T-helper 1 cell (primary cell): ENCODE results near the gene CCSER1.
"Not testable (repeated sequence)": the region's sequence is repeated elsewhere in the genome, so short reads cannot be mapped to it uniquely, and the experiment has no call there.

Experiments
- DNase-seq, 5 donors: peaks; one replicate each; pipeline ENCODE4 v3.0.0-alpha.2; 2012 to 2020

CCSER1 gene

GRCh38 chr4:90844241-90844640, 717.0 kb downstream of the CCSER1 start:
- DNase-seq, result no peak

- DNase-seq, result no peak
Observed at GRCh38 chr4:90845777-90846176, 718.6 kb downstream of the CCSER1 start.

GRCh38 chr4:90852237-90852636, 725.0 kb downstream of the CCSER1 start:
- DNase-seq, result no peak

- no peak for DNase-seq
Observed at GRCh38 chr4:90855111-90855510, 727.9 kb downstream of the CCSER1 start.

- DNase-seq, result no peak
Observed at GRCh38 chr4:90857081-90857820, 730.1 kb downstream of the CCSER1 start.

GRCh38 chr4:90875791-90876190, 748.6 kb downstream of the CCSER1 start:
- DNase-seq, result no peak

GRCh38 chr4:90876296-90876695, 749.1 kb downstream of the CCSER1 start:
- DNase-seq, result no peak

GRCh38 chr4:90883519-90883918, 756.3 kb downstream of the CCSER1 start:
- DNase-seq, result no peak

GRCh38 chr4:90888571-90888970, 761.4 kb downstream of the CCSER1 start:
- no peak for DNase-seq

- no peak for DNase-seq
Observed at GRCh38 chr4:90889171-90889570, 762.0 kb downstream of the CCSER1 start.

- DNase-seq, result not testable (repeated sequence)
Observed at GRCh38 chr4:90903413-90903812, 776.2 kb downstream of the CCSER1 start.

GRCh38 chr4:90904021-90904420, 776.8 kb downstream of the CCSER1 start:
- no peak for DNase-seq

GRCh38 chr4:90906239-90906638, 779.0 kb downstream of the CCSER1 start:
- no peak for DNase-seq

- DNase-seq, result not testable (repeated sequence)
Observed at GRCh38 chr4:90911724-90912434, 784.7 kb downstream of the CCSER1 start.

- DNase-seq, result no peak
Observed at GRCh38 chr4:90922174-90922573, 795.0 kb downstream of the CCSER1 start.

- DNase-seq, result no peak
Observed at GRCh38 chr4:90926957-90927356, 799.8 kb downstream of the CCSER1 start.

GRCh38 chr4:90943311-90943710, 816.1 kb downstream of the CCSER1 start:
- DNase-seq, result no peak

- no peak for DNase-seq
Observed at GRCh38 chr4:90946945-90947344, 819.8 kb downstream of the CCSER1 start.

GRCh38 chr4:90950385-90950841, 823.2 kb downstream of the CCSER1 start:
- no peak for DNase-seq

- DNase-seq, result no peak
Observed at GRCh38 chr4:90951037-90951436, 823.8 kb downstream of the CCSER1 start.

GRCh38 chr4:90958256-90958895, 831.2 kb downstream of the CCSER1 start:
- no peak for DNase-seq

GRCh38 chr4:90960433-90960832, 833.2 kb downstream of the CCSER1 start:
- DNase-seq, result no peak

- DNase-seq, result no peak
Observed at GRCh38 chr4:90960840-90961239, 833.6 kb downstream of the CCSER1 start.

GRCh38 chr4:90970021-90970420, 842.8 kb downstream of the CCSER1 start:
- DNase-seq, result no peak
